ENCODE measurements around the gene RAB28.
A peak's percentile ranks its signal among the peaks of the same experiment; 100 is the strongest.

Gene RAB28

GRCh38 chr4:13454786-13455185 lies 29.4 kb downstream of the RAB28 start:
- H3K4me3 ChIP-seq: no peak overlapping the region
- no peaks in the 10 kb centered on the region; the same call in 1 of the 2 replicates for H3K4me1 ChIP-seq
- peaks cover 6% of the 10 kb centered on the region; the same call in 1 of the 2 replicates for H3K36me3 ChIP-seq (replicated peaks)
- no peaks in the 10 kb centered on the region for H3K9me3 ChIP-seq
- in situ Hi-C loops (cut with MboI; ENCODE audit: low sequenced_read_pairs): no loop called here
- H3K27me3 ChIP-seq (ENCODE audit: low read depth): no peaks in the 10 kb centered on the region
- DNase-seq (ENCODE audit: low spot score in 2 of 2): no peak

GRCh38 chr4:13452927-13453579 lies 31.1 kb downstream of the RAB28 start:
- Histone ChIP-seq H3K27me3 (ENCODE audit: low read depth) (no peaks in the 10 kb centered on the region), H3K9me3 (no peaks in the 10 kb centered on the region), H3K4me3 (no peak overlapping the region), H3K36me3 (replicated peaks) (peaks cover 6% of the 10 kb centered on the region; the same call in 1 of the 2 replicates), H3K4me1 (peaks cover 5% of the 10 kb centered on the region)
- in situ Hi-C loops (cut with MboI; ENCODE audit: low sequenced_read_pairs): no loop called here
- DNase-seq (ENCODE audit: low spot score in 2 of 2): no peak

GRCh38 chr4:13449590-13449989 lies 34.5 kb downstream of the RAB28 start:
- Histone ChIP-seq H3K9me3 (no peaks in the 10 kb centered on the region), H3K36me3 (replicated peaks) (no peaks in the 10 kb centered on the region), H3K27me3 (ENCODE audit: low read depth) (no peaks in the 10 kb centered on the region), H3K4me3 (no peak overlapping the region), H3K4me1 (peaks cover 5% of the 10 kb centered on the region; the same call in 1 of the 2 replicates)
- in situ Hi-C loops (cut with MboI; ENCODE audit: low sequenced_read_pairs): no loop called here
- no peak for DNase-seq (ENCODE audit: low spot score in 2 of 2)

- in situ Hi-C loops (cut with MboI; ENCODE audit: low sequenced_read_pairs): no loop called here
- H3K36me3 ChIP-seq (replicated peaks): no peaks in the 10 kb centered on the region
- no peak for DNase-seq (ENCODE audit: low spot score in 2 of 2)
These were observed 38.0 kb downstream of the RAB28 start for GRCh38 chr4:13445841-13446790.

GRCh38 chr4:13441506-13441905 lies 42.6 kb downstream of the RAB28 start:
- Histone ChIP-seq H3K4me1 (peaks cover 17% of the 10 kb centered on the region), H3K27me3 (ENCODE audit: low read depth) (no peaks in the 10 kb centered on the region), H3K4me3 (no peak overlapping the region), H3K36me3 (replicated peaks) (no peaks in the 10 kb centered on the region), H3K9me3 (no peaks in the 10 kb centered on the region)
- in situ Hi-C loops (cut with MboI; ENCODE audit: low sequenced_read_pairs): no loop called here
- DNase-seq (ENCODE audit: low spot score in 2 of 2): no peak

More at GRCh38 chr4:13445841-13446790, 38.0 kb downstream of the RAB28 start:
- Histone ChIP-seq H3K4me3 (no peak overlapping the region), H3K27me3 (ENCODE audit: low read depth) (no peaks in the 10 kb centered on the region), H3K4me1 (peaks cover 15% of the 10 kb centered on the region), H3K9me3 (no peaks in the 10 kb centered on the region)

DNA sequence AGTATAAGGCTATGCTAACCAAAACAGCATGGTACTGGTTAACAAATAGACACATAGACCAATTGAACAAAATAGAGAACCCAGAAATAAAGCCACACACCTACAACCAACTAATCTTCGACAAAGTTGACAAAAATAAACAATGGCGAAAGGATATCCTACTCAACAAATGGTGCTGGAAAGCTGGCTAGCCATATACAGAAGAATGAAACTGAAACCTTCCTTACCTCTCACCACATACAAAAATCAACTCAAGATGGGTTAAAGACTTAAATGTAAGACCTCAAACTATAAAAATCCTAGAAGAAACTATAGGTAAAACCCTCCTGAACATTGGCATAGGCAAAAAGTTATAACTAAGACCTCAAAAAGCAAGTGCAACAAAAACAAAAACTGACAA lies 47.2 kb downstream of the RAB28 start:
- peaks cover 29% of the 10 kb centered on the region for H3K4me1 ChIP-seq
- peaks cover 3% of the 10 kb centered on the region; the same call in 1 of the 2 replicates for H3K9me3 ChIP-seq
- no peaks in the 10 kb centered on the region; the same call in none of the 2 replicates for H3K36me3 ChIP-seq (replicated peaks)
- in situ Hi-C loops (cut with MboI; ENCODE audit: low sequenced_read_pairs): no loop called here
- DNase-seq (ENCODE audit: low spot score in 2 of 2): no peak
- no peaks in the 10 kb centered on the region for H3K27me3 ChIP-seq (ENCODE audit: low read depth)
- no peak overlapping the region for H3K4me3 ChIP-seq

GRCh38 chr4:13432453-13432852 lies 51.7 kb downstream of the RAB28 start:
- DNase-seq (ENCODE audit: low spot score in 2 of 2): peak in 1 of 2 experiments; percentile 83
- peaks cover 18% of the 10 kb centered on the region for H3K4me1 ChIP-seq
- H3K9me3 ChIP-seq: peaks cover 3% of the 10 kb centered on the region; the same call in 1 of the 2 replicates
- H3K27me3 ChIP-seq (ENCODE audit: low read depth): no peaks in the 10 kb centered on the region
- in situ Hi-C loops (cut with MboI; ENCODE audit: low sequenced_read_pairs): no loop called here
- no peaks in the 10 kb centered on the region; the same call in none of the 2 replicates for H3K36me3 ChIP-seq (replicated peaks)
- H3K4me3 ChIP-seq: no peak overlapping the region

GRCh38 chr4:13430834-13431568 lies 53.1 kb downstream of the RAB28 start:
- Histone ChIP-seq H3K27me3 (ENCODE audit: low read depth) (no peaks in the 10 kb centered on the region), H3K9me3 (peaks cover under 1% of the 10 kb centered on the region; the same call in 1 of the 2 replicates), H3K4me3 (no peak overlapping the region), H3K36me3 (replicated peaks) (no peaks in the 10 kb centered on the region; the same call in none of the 2 replicates), H3K4me1 (peaks cover 18% of the 10 kb centered on the region)
- in situ Hi-C loops (cut with MboI; ENCODE audit: low sequenced_read_pairs): no loop called here
- DNase-seq (ENCODE audit: low spot score in 2 of 2): no peak

GRCh38 chr4:13427599-13428325 lies 56.4 kb downstream of the RAB28 start:
- Histone ChIP-seq H3K36me3 (replicated peaks) (no peaks in the 10 kb centered on the region), H3K4me3 (no peak overlapping the region), H3K4me1 (peaks cover 10% of the 10 kb centered on the region), H3K9me3 (no peaks in the 10 kb centered on the region), H3K27me3 (ENCODE audit: low read depth) (no peaks in the 10 kb centered on the region)
- in situ Hi-C loops (cut with MboI; ENCODE audit: low sequenced_read_pairs): no loop called here
- no peak for DNase-seq (ENCODE audit: low spot score in 2 of 2)

DNA sequence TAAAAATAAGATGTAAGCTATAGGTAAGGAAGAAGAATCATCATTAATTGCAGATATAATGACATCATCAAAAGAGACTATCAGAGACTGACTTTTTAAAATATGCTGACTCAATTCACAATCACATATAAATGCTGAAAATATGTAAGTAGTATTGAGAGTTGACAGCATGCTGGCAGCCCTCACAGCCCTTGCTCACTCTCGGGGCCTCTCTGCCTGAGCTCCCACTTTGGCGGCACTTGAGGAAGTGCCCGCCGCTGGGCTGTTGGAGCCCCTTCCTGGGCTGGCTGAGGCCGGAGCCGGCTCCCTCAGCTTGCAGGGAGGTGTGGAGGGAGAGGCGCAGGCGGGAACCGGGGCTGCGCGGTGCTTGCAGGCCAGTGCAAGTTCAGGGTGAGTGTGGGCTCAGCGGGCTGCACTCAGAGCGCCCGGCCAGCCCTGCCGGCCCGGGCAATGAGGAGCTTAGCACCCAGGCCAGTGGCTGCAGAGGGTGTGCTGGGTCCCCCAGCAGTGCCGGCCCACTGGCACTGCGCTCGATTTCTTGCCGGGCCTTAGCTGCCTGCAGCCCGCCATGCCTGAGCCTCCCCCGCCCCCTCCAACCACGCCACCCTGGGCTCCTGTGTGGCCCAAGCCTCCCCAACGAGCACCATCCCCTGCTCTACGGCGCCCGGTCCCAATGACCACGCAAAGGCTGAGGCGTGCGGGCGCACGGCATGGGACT lies 68.9 kb downstream of the RAB28 start:
- Histone ChIP-seq H3K36me3 (replicated peaks) (no peaks in the 10 kb centered on the region; the same call in 1 of the 2 replicates), H3K9me3 (no peaks in the 10 kb centered on the region; the same call in 1 of the 2 replicates), H3K4me3 (no peak overlapping the region), H3K27me3 (ENCODE audit: low read depth) (no peaks in the 10 kb centered on the region), H3K4me1 (peaks cover 8% of the 10 kb centered on the region)
- DNase-seq (ENCODE audit: low spot score in 2 of 2): no peak
- in situ Hi-C loops (cut with MboI; ENCODE audit: low sequenced_read_pairs): no loop called here

DNA sequence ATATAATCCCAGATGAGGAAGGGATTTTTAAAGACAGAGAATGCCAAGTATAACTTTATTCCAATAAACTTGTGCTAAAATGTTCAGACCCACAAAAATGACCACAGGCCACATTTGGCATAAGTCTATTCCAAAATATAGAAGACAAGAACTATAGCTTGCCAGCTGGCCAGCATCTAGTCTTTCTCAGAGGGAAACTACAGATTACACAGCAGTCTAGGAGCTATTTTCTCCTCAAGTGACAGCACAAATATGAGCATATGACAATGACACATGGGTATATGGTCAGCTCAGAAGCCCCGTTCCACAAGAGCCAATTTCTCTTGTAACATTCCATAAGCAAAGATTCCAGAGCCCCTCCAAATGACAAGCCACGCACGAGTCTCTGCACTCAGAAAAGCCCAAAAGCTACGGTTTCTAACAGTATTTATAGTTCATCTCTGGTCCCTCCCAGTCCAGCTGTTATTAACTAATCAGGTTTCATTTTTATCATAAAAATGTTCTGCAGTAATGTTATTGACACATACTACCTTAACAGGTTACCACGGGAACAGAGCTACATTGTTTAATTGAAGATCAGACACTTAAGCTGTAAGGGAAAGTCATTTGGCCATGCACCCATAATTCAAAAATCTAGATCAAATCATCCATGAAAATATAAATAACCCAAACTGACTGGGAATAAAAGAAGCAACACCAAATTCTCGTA lies 70.3 kb downstream of the RAB28 start:
- in situ Hi-C loops (cut with MboI; ENCODE audit: low sequenced_read_pairs): no loop called here
- Histone ChIP-seq H3K36me3 (replicated peaks) (no peaks in the 10 kb centered on the region), H3K9me3 (no peaks in the 10 kb centered on the region), H3K4me1 (peaks cover 8% of the 10 kb centered on the region), H3K27me3 (ENCODE audit: low read depth) (no peaks in the 10 kb centered on the region), H3K4me3 (no peak overlapping the region)
- no peak for DNase-seq (ENCODE audit: low spot score in 2 of 2)

- no peak for DNase-seq (ENCODE audit: low spot score in 2 of 2)
- no peak overlapping the region for H3K4me3 ChIP-seq
- in situ Hi-C loops (cut with MboI; ENCODE audit: low sequenced_read_pairs): no loop called here
- peaks cover 8% of the 10 kb centered on the region for H3K4me1 ChIP-seq
- H3K27me3 ChIP-seq (ENCODE audit: low read depth): no peaks in the 10 kb centered on the region
- H3K9me3 ChIP-seq: no peaks in the 10 kb centered on the region; the same call in 1 of the 2 replicates
- H3K36me3 ChIP-seq (replicated peaks): no peaks in the 10 kb centered on the region
These were observed 72.2 kb downstream of the RAB28 start for GRCh38 chr4:13411942-13412341.
